ENCODE results near the gene RPSA.

The RPSA gene

GRCh38 chr3:39409514-39410136 lies 3.1 kb downstream of the RPSA start:
- H3K4me3 ChIP-seq (IDR thresholded peaks at IDR 0.05; ENCODE audit: insufficient read depth, low read depth, low read length) = no peak overlapping the region
- H3K27ac ChIP-seq = no peak overlapping the region
- H3K79me2 ChIP-seq (ENCODE audit: insufficient read depth, low read depth) = peaks cover 35% of the 10 kb centered on the region
- H4K20me1 ChIP-seq (ENCODE audit: insufficient read depth) = 0 out of 2 replicates have a peak, but pooled peaks cover 8% of the 10 kb centered on the region
- H3K4me1 ChIP-seq (ENCODE audit: low read depth, poor library complexity, severe bottlenecking) = peaks cover 15% of the 10 kb centered on the region
- H3K27me3 ChIP-seq (ENCODE audit: insufficient read depth, low read depth) = no peaks in the 10 kb centered on the region
- H3K9ac ChIP-seq = no peak overlapping the region
- TF ChIP-seq CTCF (conservative IDR thresholded peaks at IDR 0.05; ENCODE audit: low read depth, low read length) = no peak
- peak overlapping the region; percentile 9; the same call in 1 of the 2 replicates for H3K4me2 ChIP-seq
- H3K36me3 ChIP-seq (ENCODE audit: insufficient read depth) = peaks cover 20% of the 10 kb centered on the region
- H2AFZ ChIP-seq (ENCODE audit: low read depth) = no peak overlapping the region

GRCh38 chr3:39410893-39411292 lies 4.4 kb downstream of the RPSA start:
- H3K9ac ChIP-seq = no peak overlapping the region
- no peaks in the 10 kb centered on the region for H3K27me3 ChIP-seq (ENCODE audit: insufficient read depth, low read depth)
- peaks cover 20% of the 10 kb centered on the region for H3K36me3 ChIP-seq (ENCODE audit: insufficient read depth)
- peaks cover 15% of the 10 kb centered on the region for H3K4me1 ChIP-seq (ENCODE audit: low read depth, poor library complexity, severe bottlenecking)
- no peak overlapping the region for H3K27ac ChIP-seq
- no peak overlapping the region for H2AFZ ChIP-seq (ENCODE audit: low read depth)
- no peak overlapping the region for H3K4me2 ChIP-seq
- no peak overlapping the region for H3K4me3 ChIP-seq (IDR thresholded peaks at IDR 0.05; ENCODE audit: insufficient read depth, low read depth, low read length)
- H4K20me1 ChIP-seq (ENCODE audit: insufficient read depth) = 0 out of 2 replicates have a peak, but pooled peaks cover 8% of the 10 kb centered on the region
- no peak for TF ChIP-seq CTCF (conservative IDR thresholded peaks at IDR 0.05; ENCODE audit: low read depth, low read length)
- peaks cover 35% of the 10 kb centered on the region for H3K79me2 ChIP-seq (ENCODE audit: insufficient read depth, low read depth)

GRCh38 chr3:39412668-39413260 lies 6.2 kb downstream of the RPSA start:
- Histone ChIP-seq H3K4me3 (IDR thresholded peaks at IDR 0.05; ENCODE audit: insufficient read depth, low read depth, low read length) (no peak overlapping the region), H3K4me1 (ENCODE audit: low read depth, poor library complexity, severe bottlenecking) (peaks cover 14% of the 10 kb centered on the region), H3K79me2 (ENCODE audit: insufficient read depth, low read depth) (peaks cover 22% of the 10 kb centered on the region), H3K9ac (no peak overlapping the region), H2AFZ (ENCODE audit: low read depth) (no peak overlapping the region), H3K27ac (no peak overlapping the region), H3K36me3 (ENCODE audit: insufficient read depth) (peaks cover 20% of the 10 kb centered on the region), H3K4me2 (no peak overlapping the region), H4K20me1 (ENCODE audit: insufficient read depth) (0 out of 2 replicates have a peak, but pooled peaks cover 8% of the 10 kb centered on the region), H3K27me3 (ENCODE audit: insufficient read depth, low read depth) (no peaks in the 10 kb centered on the region)
- TF ChIP-seq CTCF (conservative IDR thresholded peaks at IDR 0.05; ENCODE audit: low read depth, low read length) = no peak

- H2AFZ ChIP-seq (ENCODE audit: low read depth) = no peak overlapping the region
- H3K79me2 ChIP-seq (ENCODE audit: insufficient read depth, low read depth) = peaks cover 11% of the 10 kb centered on the region; the same call in 1 of the 2 replicates
- peaks cover 11% of the 10 kb centered on the region; the same call in 1 of the 2 replicates for H3K36me3 ChIP-seq (ENCODE audit: insufficient read depth)
- no peaks in the 10 kb centered on the region for H3K27me3 ChIP-seq (ENCODE audit: insufficient read depth, low read depth)
- peaks cover 4% of the 10 kb centered on the region for H3K4me1 ChIP-seq (ENCODE audit: low read depth, poor library complexity, severe bottlenecking)
- H3K4me2 ChIP-seq = no peak overlapping the region
- no peak for TF ChIP-seq CTCF (conservative IDR thresholded peaks at IDR 0.05; ENCODE audit: low read depth, low read length)
- no peak overlapping the region for H3K9ac ChIP-seq
- 0 out of 2 replicates have a peak, but pooled peaks cover 8% of the 10 kb centered on the region for H4K20me1 ChIP-seq (ENCODE audit: insufficient read depth)
- H3K27ac ChIP-seq = no peak overlapping the region
- no peak overlapping the region for H3K4me3 ChIP-seq (IDR thresholded peaks at IDR 0.05; ENCODE audit: insufficient read depth, low read depth, low read length)
Observed at GRCh38 chr3:39413691-39414420, 7.3 kb downstream of the RPSA start.
